Left ventricle myocardium inferior (tissue), 1 donor: ENCODE measurements around the gene TSHZ2. TPM values are rescaled to one million over a fixed set of nuclear protein-coding genes. Genes with fewer than 3 reads are reported as not detected.

Source experiments
- DNase-seq: peaks from one replicate; pipeline ENCODE4 v3.0.0-alpha.2; 2020
- H3K27ac ChIP-seq: fragments of 200-600 bp; replicated peaks from 2 replicates; pipeline ENCODE4 v1.8.0; 2021
- H3K27me3 ChIP-seq: fragments of 200-600 bp; 2 replicates; pipeline ENCODE4 v1.8.0; 2021; ENCODE audit warnings: low read depth
- H3K36me3 ChIP-seq: fragments of 200-600 bp; 2 replicates; pipeline ENCODE4 v1.8.0; 2021
- H3K4me1 ChIP-seq: fragments of 200-600 bp; 2 replicates; pipeline ENCODE4 v1.8.0; 2021
- H3K4me3 ChIP-seq: fragments of 200-600 bp; 2 replicates; pipeline ENCODE4 v1.8.0; 2021; ENCODE audit warnings: mild to moderate bottlenecking, moderate library complexity
- H3K9me3 ChIP-seq: fragments of 200-600 bp; replicated peaks from 2 replicates; pipeline ENCODE4 v1.8.0; 2021
- intact Hi-C: fragments of 100-400 bp; cut with micrococcal nuclease; formaldehyde crosslinking; loops from one replicate; pipeline ENCODE4 v1.11.0; 2022
- total RNA-seq: library from RNA; stranded (reverse); fragmentation: NEBNext Ultra II Directional; extraction: Animal tissue kit (Norgen Biotek cat#: 25700); gene quantifications from one replicate; pipeline ENCODE4 v1.2.1, GENCODE V29; 2021
- TF ChIP-seq, protein P1 (sequence below): fragments of 200-600 bp; IDR thresholded peaks from 2 replicates; pipeline ENCODE4 v1.8.0; 2021; ENCODE audit warnings: antibody characterized with exemption, mild to moderate bottlenecking, borderline replicate concordance
- donor health status: DM: no; HTN: yes; CAD: no; lungs with severe emphysema.

The TSHZ2 gene
- total RNA-seq, 1 donor from 2014 or later, result 3.1 TPM

DNA sequence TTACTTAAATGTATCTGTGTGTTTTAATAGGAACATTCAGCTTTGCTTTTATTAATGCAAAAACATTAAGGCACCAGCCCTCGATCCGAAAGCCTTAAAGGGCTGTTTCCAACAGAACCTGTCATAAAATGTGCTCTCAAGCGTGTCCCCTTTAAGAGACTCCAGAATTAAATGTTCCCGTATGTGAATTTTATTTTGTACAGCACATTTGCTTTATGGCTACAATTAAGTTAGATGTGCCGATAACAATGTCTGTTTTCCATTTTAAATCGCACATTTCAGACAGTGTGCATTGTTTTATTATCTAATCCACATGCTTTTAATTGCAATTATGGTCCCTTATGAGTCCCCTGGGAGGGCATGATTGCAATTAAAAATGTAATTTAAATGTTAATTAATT is 198.9 kb downstream of the TSHZ2 start:
- intact Hi-C loops, result no loop called here
- Histone ChIP-seq H3K36me3 (no peaks in the 10 kb centered on the region), H3K9me3 (no peaks in the 10 kb centered on the region), H3K4me1 (no peaks in the 10 kb centered on the region), H3K27ac (no peak overlapping the region), H3K4me3 (no peak overlapping the region), H3K27me3 (peaks cover 9% of the 10 kb centered on the region)
- TF ChIP-seq, protein P1, sequence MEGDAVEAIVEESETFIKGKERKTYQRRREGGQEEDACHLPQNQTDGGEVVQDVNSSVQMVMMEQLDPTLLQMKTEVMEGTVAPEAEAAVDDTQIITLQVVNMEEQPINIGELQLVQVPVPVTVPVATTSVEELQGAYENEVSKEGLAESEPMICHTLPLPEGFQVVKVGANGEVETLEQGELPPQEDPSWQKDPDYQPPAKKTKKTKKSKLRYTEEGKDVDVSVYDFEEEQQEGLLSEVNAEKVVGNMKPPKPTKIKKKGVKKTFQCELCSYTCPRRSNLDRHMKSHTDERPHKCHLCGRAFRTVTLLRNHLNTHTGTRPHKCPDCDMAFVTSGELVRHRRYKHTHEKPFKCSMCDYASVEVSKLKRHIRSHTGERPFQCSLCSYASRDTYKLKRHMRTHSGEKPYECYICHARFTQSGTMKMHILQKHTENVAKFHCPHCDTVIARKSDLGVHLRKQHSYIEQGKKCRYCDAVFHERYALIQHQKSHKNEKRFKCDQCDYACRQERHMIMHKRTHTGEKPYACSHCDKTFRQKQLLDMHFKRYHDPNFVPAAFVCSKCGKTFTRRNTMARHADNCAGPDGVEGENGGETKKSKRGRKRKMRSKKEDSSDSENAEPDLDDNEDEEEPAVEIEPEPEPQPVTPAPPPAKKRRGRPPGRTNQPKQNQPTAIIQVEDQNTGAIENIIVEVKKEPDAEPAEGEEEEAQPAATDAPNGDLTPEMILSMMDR, result no peak
- DNase-seq, result no peak

- H3K4me1 ChIP-seq, result no peaks in the 10 kb centered on the region
- intact Hi-C loops, result no loop called here
- no peaks in the 10 kb centered on the region for H3K9me3 ChIP-seq
- peaks cover 16% of the 10 kb centered on the region for H3K27me3 ChIP-seq
- no peaks in the 10 kb centered on the region for H3K36me3 ChIP-seq
- TF ChIP-seq, protein P1, result no peak
- no peak overlapping the region for H3K4me3 ChIP-seq
- no peak for DNase-seq
- H3K27ac ChIP-seq, result no peak overlapping the region
Measured at GRCh38 chr20:53174454-53174853, 202.3 kb downstream of the TSHZ2 start.

DNA sequence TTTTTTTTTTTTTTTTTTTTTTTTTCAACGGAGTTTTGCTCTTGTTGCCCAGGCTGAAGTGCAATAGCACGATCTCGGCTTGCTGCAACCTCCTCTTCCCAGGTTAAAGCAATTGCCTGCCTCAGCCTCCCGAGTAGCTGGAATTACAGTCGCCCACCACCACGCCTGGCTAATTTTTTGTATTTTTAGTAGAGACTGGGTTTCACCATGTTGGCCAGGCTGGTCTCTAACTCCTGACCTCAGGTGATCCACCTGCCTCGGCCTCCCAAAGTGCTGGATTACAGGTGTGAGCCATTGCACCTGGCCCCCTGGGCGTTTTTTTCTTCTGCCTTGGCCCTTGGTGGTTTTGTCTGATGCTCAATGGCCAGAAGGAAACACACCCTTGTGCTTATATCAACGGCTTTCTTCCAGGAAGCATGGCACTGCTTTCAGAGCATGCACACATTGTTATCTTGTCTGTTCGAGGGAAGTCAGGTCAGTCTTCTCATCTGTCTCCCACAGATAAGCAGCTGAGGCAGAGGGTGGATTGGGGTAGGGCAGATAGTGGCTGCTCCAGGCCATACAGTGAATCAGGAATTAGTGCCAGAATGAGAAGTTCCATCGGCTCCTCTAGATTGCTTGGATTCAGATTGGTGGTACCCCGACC is 203.1 kb downstream of the TSHZ2 start:
- DNase-seq, result no peak
- intact Hi-C loops, result no loop called here

DNA sequence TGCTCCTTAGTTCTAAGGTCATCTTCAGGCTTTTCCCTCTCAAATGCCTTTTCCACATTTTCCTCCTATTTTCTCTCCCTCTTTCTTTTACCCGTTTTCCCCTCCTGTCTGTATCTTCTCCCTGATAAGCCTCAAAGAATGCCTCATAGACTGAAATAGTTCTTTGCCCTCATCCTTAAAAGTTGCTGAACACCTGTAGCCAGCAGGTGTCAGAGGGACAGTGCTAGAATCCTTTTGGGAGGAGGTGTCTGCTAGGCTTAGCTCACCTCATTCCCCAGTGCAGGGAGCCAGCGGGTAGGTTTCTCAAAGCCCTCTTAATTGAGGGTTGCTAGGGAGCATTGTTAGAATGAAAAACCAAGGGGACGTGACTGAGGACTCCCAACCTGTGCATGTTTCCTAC is 204.0 kb downstream of the TSHZ2 start:
- intact Hi-C loops, result no loop called here
- Histone ChIP-seq H3K4me1 (no peaks in the 10 kb centered on the region), H3K4me3 (no peak overlapping the region), H3K27ac (no peak overlapping the region), H3K36me3 (no peaks in the 10 kb centered on the region), H3K9me3 (no peaks in the 10 kb centered on the region), H3K27me3 (peaks cover 16% of the 10 kb centered on the region)
- TF ChIP-seq, protein P1, result no peak
- DNase-seq, result no peak

More for the DNA sequence above, 203.1 kb downstream of the TSHZ2 start:
- H3K36me3 ChIP-seq, result no peaks in the 10 kb centered on the region
- H3K4me1 ChIP-seq, result no peaks in the 10 kb centered on the region
- H3K4me3 ChIP-seq, result no peak overlapping the region
- H3K27me3 ChIP-seq, result peaks cover 16% of the 10 kb centered on the region
- TF ChIP-seq, protein P1, result no peak
- no peak overlapping the region for H3K27ac ChIP-seq
- no peaks in the 10 kb centered on the region for H3K9me3 ChIP-seq

DNA sequence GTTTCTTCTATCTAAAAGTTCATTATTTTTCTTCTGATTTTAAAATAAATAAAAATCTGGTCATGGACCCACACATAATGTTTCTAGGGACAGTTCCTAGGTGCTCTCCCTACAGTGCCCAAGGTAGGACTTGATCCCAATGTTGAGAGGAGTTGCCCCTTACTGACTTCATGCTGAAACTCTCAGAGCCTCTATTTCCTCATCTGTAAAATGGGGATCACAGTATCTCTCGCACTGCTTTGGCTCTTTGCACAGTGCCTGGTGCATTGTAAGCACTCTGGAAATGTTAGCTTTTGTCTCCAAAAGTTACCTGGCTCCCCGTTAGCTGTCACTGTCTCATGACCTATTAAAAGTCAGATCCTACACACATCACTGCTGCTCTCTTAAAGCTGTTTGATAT is 205.5 kb downstream of the TSHZ2 start:
- DNase-seq, result no peak
- intact Hi-C loops, result no loop called here
- Histone ChIP-seq H3K36me3 (no peaks in the 10 kb centered on the region), H3K4me1 (no peaks in the 10 kb centered on the region), H3K27ac (no peak overlapping the region), H3K27me3 (peaks cover 16% of the 10 kb centered on the region), H3K9me3 (no peaks in the 10 kb centered on the region), H3K4me3 (no peak overlapping the region)
- TF ChIP-seq, protein P1, result no peak
